MCF 10A (cell line): Measurements from ENCODE around the gene COX7A2L. TPM values are rescaled to one million over a fixed set of nuclear protein-coding genes. Genes with fewer than 3 reads are reported as not detected.

Experiments used
- BruUV-seq: library from RNA; stranded (reverse); fragments of 400-500 nt; replicated peaks from 2 replicates; lab custom pipeline; 2021; lab: Mats Ljungman, UMichigan
- CTCF ChIA-PET: fragments of 300-600 bp; sonication (Branson Sonifier 250); formaldehyde crosslinking; extraction: SDS; loops from one replicate; lab custom pipeline; 2021; ENCODE audit warnings: antibody characterized with exemption, inconsistent platforms; lab: Yijun Ruan, JAX
- POLR2A ChIA-PET: fragments of 300-600, 350-650 bp; sonication (Branson Sonifier 250); formaldehyde crosslinking; extraction: SDS; loops from one replicate; lab custom pipeline; 2020; ENCODE audit warnings: antibody characterized with exemption, inconsistent platforms; lab: Yijun Ruan, JAX
- DNase-seq: peaks from one replicate; pipeline ENCODE4 v3.0.0-alpha.2; 2018; ENCODE audit not compliant: unreplicated experiment
- H3K27ac Mint-ChIP-seq: one replicate; pipeline ENCODE4 v1.8.0; 2022; ENCODE audit warnings: mild to moderate bottlenecking, low read depth, mixed read lengths; ENCODE audit not compliant: unreplicated experiment
- H3K27me3 Mint-ChIP-seq: one replicate; pipeline ENCODE4 v1.8.0; 2022; ENCODE audit warnings: mixed read lengths; ENCODE audit not compliant: insufficient read depth, unreplicated experiment
- H3K36me3 Mint-ChIP-seq: one replicate; pipeline ENCODE4 v1.8.0; 2022; ENCODE audit warnings: mild to moderate bottlenecking, moderate library complexity, mixed read lengths; ENCODE audit not compliant: insufficient read depth, unreplicated experiment
- H3K4me1 Mint-ChIP-seq: one replicate; pipeline ENCODE4 v1.8.0; 2022; ENCODE audit warnings: mixed read lengths; ENCODE audit not compliant: insufficient read depth, unreplicated experiment
- H3K4me3 Mint-ChIP-seq: one replicate; pipeline ENCODE4 v1.8.0; 2022; ENCODE audit warnings: mild to moderate bottlenecking, moderate library complexity, mixed read lengths; ENCODE audit not compliant: unreplicated experiment
- H3K9me3 Mint-ChIP-seq: one replicate; pipeline ENCODE4 v1.8.0; 2022; ENCODE audit warnings: mixed read lengths; ENCODE audit not compliant: unreplicated experiment
- CTCF ChIP-seq: fragments of 200-600 bp; IDR thresholded peaks from one replicate; pipeline ENCODE4 v1.8.0; 2022; ENCODE audit warnings: antibody characterized with exemption, mild to moderate bottlenecking; ENCODE audit not compliant: unreplicated experiment
- intact Hi-C: fragments of 100-400 bp; cut with micrococcal nuclease; formaldehyde crosslinking; loops from 2 replicates; pipeline ENCODE4 v1.14.1; 2022
- total RNA-seq: library from RNA; stranded (reverse); gene quantifications from 2 replicates; pipeline ENCODE4 v1.2.3, GENCODE V29; 2022

The COX7A2L gene
- total RNA-seq, 1 experiment from 2014 or later, result 190 TPM

DNA sequence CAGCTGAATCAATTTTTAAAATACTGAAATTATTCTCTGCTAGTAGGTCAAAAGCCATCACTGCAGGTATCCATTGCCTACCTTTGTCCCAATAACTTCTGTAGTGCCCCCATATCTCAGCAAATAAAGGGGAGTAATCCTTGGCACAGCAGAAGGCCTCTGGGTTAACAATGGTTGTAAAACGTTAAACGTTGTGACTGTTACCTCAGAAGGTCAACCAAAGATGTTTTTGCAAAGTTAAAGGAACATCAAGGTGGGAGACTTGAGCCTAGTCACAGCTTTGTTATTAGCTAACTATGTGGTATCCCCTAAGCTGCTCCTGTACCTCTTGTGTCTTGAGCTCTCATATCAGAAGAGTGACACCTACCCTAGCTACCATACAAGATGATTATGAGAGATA lies 60.5 kb downstream of the COX7A2L start:
- Mint-ChIP-seq H3K9me3 (no peaks in the 10 kb centered on the region), H3K27me3 (no peaks in the 10 kb centered on the region), H3K4me1 (peaks cover 19% of the 10 kb centered on the region), H3K27ac (no peak overlapping the region), H3K36me3 (peaks cover 13% of the 10 kb centered on the region), H3K4me3 (no peak overlapping the region)
- ChIA-PET POLR2A (no interaction called here), CTCF (no interaction called here)
- no TSS peak for BruUV-seq
- intact Hi-C loops, result no loop called here
- DNase-seq, result no peak
- no peak for TF ChIP-seq CTCF

Other genes with a start within 250 kb of the COX7A2L start
- 31.2 and 34.5 TPM in 2 replicates for gene EML4, start 191.9 kb downstream of the COX7A2L start, total RNA-seq
- not detected in 2 replicates for gene KCNG3, start 132.8 kb upstream of the COX7A2L start, total RNA-seq
- 41.4 and 43.8 TPM in 2 replicates for gene MTA3, start 207.4 kb upstream of the COX7A2L start, total RNA-seq